GM12878 (cell line): ENCODE results near the gene CDYL2. TPM values are rescaled to one million over a fixed set of nuclear protein-coding genes. Genes with fewer than 3 reads are reported as not detected.

Source experiments
- ATAC-seq: fragments of 200-7000 bp; cut with Tn5 transposase; 3 replicates; pipeline ENCODE4 v1.9.1; 2020; ENCODE audit warnings: mild to moderate bottlenecking, moderate library complexity
- BruUV-seq: library from RNA; stranded (reverse); fragments of 400-500 nt; replicated peaks from 2 replicates; lab custom pipeline; 2021; lab: Mats Ljungman, UMichigan
- CTCF ChIA-PET: fragments of 300-600 bp; sonication (Branson Sonifier 250); formaldehyde crosslinking; extraction: SDS; loops from one replicate; lab custom pipeline; 2021; ENCODE audit warnings: inconsistent platforms; lab: Yijun Ruan, JAX
- POLR2A ChIA-PET: fragments of 350-600 bp; formaldehyde crosslinking; extraction: SDS; loops from one replicate; lab custom pipeline; 2021; ENCODE audit warnings: inconsistent platforms; lab: Charles Lee
- RAD21 ChIA-PET: fragments of 300-600 bp; sonication (Branson Sonifier 250); formaldehyde crosslinking; loops from one replicate; lab custom pipeline; 2023; ENCODE audit warnings: antibody characterized with exemption; ENCODE audit not compliant: unreplicated experiment; lab: Charles Lee
- SMC1A ChIA-PET: fragments of 300-600 bp; sonication (Branson Sonifier 250); formaldehyde crosslinking; loops from one replicate; lab custom pipeline; 2023; ENCODE audit not compliant: unreplicated experiment, uncharacterized antibody; lab: Charles Lee
- DNase-seq: peaks from one replicate; pipeline ENCODE4 v3.0.0-alpha.2; 2011; ENCODE audit warnings: low read depth, low spot score
- FAIRE-seq: peaks from 3 replicates; lab custom pipeline; 2011; peaks lifted over from hg19 to GRCh38; lab: Jason Lieb, UNC
- H2AFZ ChIP-seq: 2 replicates; pipeline ENCODE4 v1.6.0; 2011; ENCODE audit warnings: low read depth, low read length, control low read depth; ENCODE audit not compliant: control insufficient read depth
- H3K27ac ChIP-seq: 2 replicates; pipeline ENCODE4 v1.5.1; 2011; ENCODE audit warnings: control low read depth; ENCODE audit not compliant: control insufficient read depth, insufficient read depth
- H3K27me3 ChIP-seq, 2 experiments: replicated peaks in 1 of 2; 2 replicates each; pipeline versions ENCODE4 v1.6.0 to v1.6.1; 2011; ENCODE audit warnings: low read length in 1 of 2; ENCODE audit not compliant: control insufficient read depth in 2 of 2, insufficient read depth in 2 of 2
- H3K36me3 ChIP-seq, 2 experiments: 2 replicates each; pipeline ENCODE4 v1.5.1; 2011; ENCODE audit warnings: low read length in 1 of 2; ENCODE audit not compliant: control insufficient read depth in 2 of 2, insufficient read depth in 2 of 2
- H3K4me1 ChIP-seq: 2 replicates; pipeline ENCODE4 v1.6.1; 2011; ENCODE audit warnings: mild to moderate bottlenecking, low read length, moderate library complexity, mixed read lengths; ENCODE audit not compliant: control insufficient read depth, insufficient read depth
- H3K4me2 ChIP-seq: 2 replicates; pipeline ENCODE4 v1.6.0; 2011; ENCODE audit warnings: control low read depth; ENCODE audit not compliant: control insufficient read depth, insufficient read depth
- H3K4me3 ChIP-seq: fragments of 200-600 bp; sonication (generic); 2 replicates; pipeline ENCODE4 v1.5.1; 2016
- H3K79me2 ChIP-seq: 2 replicates; pipeline ENCODE4 v1.6.0; 2011; ENCODE audit warnings: low read length; ENCODE audit not compliant: control insufficient read depth, insufficient read depth
- H3K9ac ChIP-seq: 2 replicates; pipeline ENCODE4 v1.8.0; 2011; ENCODE audit warnings: low read length, control low read depth, mixed read lengths; ENCODE audit not compliant: control insufficient read depth, insufficient read depth
- H3K9me3 ChIP-seq: replicated peaks from 3 replicates; pipeline ENCODE4 v1.5.1; 2011; ENCODE audit warnings: mild to moderate bottlenecking, low read length; ENCODE audit not compliant: control insufficient read depth, insufficient read depth
- H4K20me1 ChIP-seq: 2 replicates; pipeline ENCODE4 v1.6.0; 2011; ENCODE audit not compliant: control insufficient read depth, insufficient read depth
- EP300 ChIP-seq, 2 experiments: fragments of 150-350 bp in 1 of 2; IDR thresholded peaks; 2 replicates each; pipeline ENCODE4 v1.6.1; 2011 to 2012; ENCODE audit warnings: low read depth in 2 of 2, low read length in 2 of 2, borderline replicate concordance in 1 of 2, improper control_type of control experiment in 1 of 2, inconsistent platforms in 1 of 2; ENCODE audit not compliant: control insufficient read depth in 1 of 2
- IRF4 ChIP-seq: IDR thresholded peaks from 2 replicates; pipeline ENCODE4 v1.6.1; 2011; ENCODE audit warnings: low read depth, low read length
- JUND ChIP-seq: IDR thresholded peaks from 2 replicates; pipeline ENCODE4 v1.6.1; 2012; ENCODE audit warnings: low read depth, mild to moderate bottlenecking, low read length, improper control_type of control experiment, moderate library complexity
- MEF2B ChIP-seq: fragments of 450-650 bp; IDR thresholded peaks from 2 replicates; pipeline ENCODE4 v1.6.1; 2018; ENCODE audit warnings: mild to moderate bottlenecking, moderate library complexity; ENCODE audit not compliant: partially characterized antibody, poor library complexity, severe bottlenecking
- PAX8 ChIP-seq: fragments of 450-650 bp; IDR thresholded peaks from 2 replicates; pipeline ENCODE4 v1.6.1; 2017; ENCODE audit warnings: mild to moderate bottlenecking, moderate library complexity
- SMAD5 ChIP-seq: IDR thresholded peaks from 2 replicates; pipeline ENCODE4 v1.6.1; 2016; ENCODE audit warnings: antibody characterized with exemption, low read depth
- SMC3 ChIP-seq: IDR thresholded peaks from 2 replicates; pipeline ENCODE4 v1.6.1; 2011; ENCODE audit warnings: low read length, improper control_type of control experiment, borderline replicate concordance
- TCF7 ChIP-seq: IDR thresholded peaks from 2 replicates; pipeline ENCODE4 v1.6.1; 2014; ENCODE audit warnings: antibody characterized with exemption, borderline replicate concordance
- ZNF274 ChIP-seq: IDR thresholded peaks from one replicate; pipeline ENCODE4 v1.8.0; 2011; ENCODE audit not compliant: insufficient read length, insufficient read depth
- WGBS: methylation state at CpG from one replicate; pipeline ENCODE4 v1.1.6; 2016; ENCODE audit warnings: low lambda C conversion rate; ENCODE audit not compliant: insufficient replicate concordance, insufficient coverage; ENCODE audit errors: missing lambda C conversion rate; 5-methylcytosine and 5-hydroxymethylcytosine counted together
- in situ Hi-C: fragments of 300-500 bp; cut with MboI; formaldehyde crosslinking; loops from 9 replicates; pipeline ENCODE4 v1.14.3; 2018; ENCODE audit warnings: mixed read lengths
- intact Hi-C: fragments of 100-400 bp; cut with micrococcal nuclease; formaldehyde crosslinking; loops from one replicate; pipeline ENCODE4 v1.14.2; 2022; ENCODE audit not compliant: unreplicated experiment
- polyA plus RNA-seq, 11 experiments: library from polyadenylated mRNA; depleted of rRNA in 4 of 11; unstranded in 6 of 11; stranded (reverse) in 5 of 11; fragments of >200 nt; fragmentation: Nextera tagmentation in 4 of 11; fragmentation: Illumina TruSeq in 1 of 11; extraction: Ambion mirVana in 4 of 11; extraction: Trizol in 1 of 11; gene quantifications; 1 replicate in 1 of 11; 2 replicates in 10 of 11; pipeline versions ENCODE4 v1.2.1 to v1.2.3, GENCODE V29; 2011 to 2016; ENCODE audit warnings: inconsistent platforms in 2 of 11, missing spikeins in 2 of 11, low read depth in 1 of 11
- total RNA-seq, 4 experiments: library from RNA; depleted of rRNA in 3 of 4; stranded (reverse); fragments of >200 nt in 3 of 4; fragmentation: Illumina TruSeq in 1 of 4; extraction: Trizol in 1 of 4; gene quantifications; 2 replicates each; pipeline versions ENCODE4 v1.2.1 to v1.2.3, GENCODE V29; 2013 to 2021
- TF ChIP-seq, protein P1 (sequence below): fragments of 450-650 bp; formaldehyde crosslinking; IDR thresholded peaks from 2 replicates; pipeline ENCODE4 v1.4.0; 2020; ENCODE audit warnings: mild to moderate bottlenecking, moderate library complexity
- TF ChIP-seq, protein P2 (sequence below), 3 experiments: IDR thresholded peaks in 2 of 3; conservative IDR thresholded peaks in 1 of 3; 2 replicates each; pipeline ENCODE4 v1.5.1; 2011; ENCODE audit warnings: low read depth in 3 of 3, low read length in 3 of 3, mild to moderate bottlenecking in 3 of 3, control low read depth in 2 of 3, moderate library complexity in 2 of 3, inconsistent platforms in 1 of 3, mixed read lengths in 1 of 3; ENCODE audit not compliant: control insufficient read depth in 2 of 3, insufficient read depth in 1 of 3; ENCODE audit errors: extremely low read depth in 1 of 3
- TF ChIP-seq, protein P3 (sequence below): fragments of 150-350 bp; IDR thresholded peaks from 2 replicates; pipeline ENCODE4 v1.6.1; 2014; ENCODE audit warnings: mild to moderate bottlenecking, low read depth, low read length

The CDYL2 gene
- total and polyA plus RNA-seq, 10 of the 15 experiments (the other 5 are each of a cell fraction or from before 2014, with no cell fraction given), result 0.27 to 22.9 (median 3.9) TPM

DNA sequence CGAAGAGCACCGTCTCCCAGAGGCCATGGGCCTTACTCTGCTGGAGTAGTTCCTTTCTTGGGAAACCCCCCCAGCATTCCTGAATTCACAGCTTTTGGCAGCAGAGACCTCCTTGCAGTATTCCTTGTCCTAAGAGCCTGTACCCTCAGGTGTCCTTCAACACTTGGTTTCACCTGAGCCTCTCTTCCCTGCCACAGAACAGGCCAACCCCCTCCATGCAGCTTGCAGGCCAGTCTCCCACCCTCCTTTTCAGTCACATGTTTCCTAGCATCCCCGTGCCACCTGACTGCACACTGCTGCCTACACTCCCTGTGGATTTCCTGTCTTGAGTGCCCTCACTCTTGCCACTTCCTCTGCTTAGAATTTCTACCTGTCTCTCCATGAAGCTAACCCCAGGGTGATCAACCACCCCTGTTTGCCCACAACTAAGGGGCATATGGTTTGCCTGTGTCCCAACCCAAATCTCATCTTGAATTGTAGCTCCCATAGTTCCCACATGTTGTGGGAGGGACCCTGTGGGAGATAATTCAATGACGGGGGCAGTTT, 198.1 kb downstream of the CDYL2 start:
- SMC1A ChIA-PET, result no interaction called here
- FAIRE-seq, result no peak
- TF ChIP-seq ZNF274 (no peak), IRF4 (no peak), SMAD5 (no peak), MEF2B (no peak), EP300 (IDR thresholded peaks at IDR 0.05; ENCODE audit: borderline replicate concordance in 1 of 2, control insufficient read depth in 1 of 2, low read depth in 2 of 2, low read length in 2 of 2) (no peak), TCF7 (no peak), SMC3 (no peak), JUND (no peak), PAX8 (no peak)
- TF ChIP-seq, protein P1, sequence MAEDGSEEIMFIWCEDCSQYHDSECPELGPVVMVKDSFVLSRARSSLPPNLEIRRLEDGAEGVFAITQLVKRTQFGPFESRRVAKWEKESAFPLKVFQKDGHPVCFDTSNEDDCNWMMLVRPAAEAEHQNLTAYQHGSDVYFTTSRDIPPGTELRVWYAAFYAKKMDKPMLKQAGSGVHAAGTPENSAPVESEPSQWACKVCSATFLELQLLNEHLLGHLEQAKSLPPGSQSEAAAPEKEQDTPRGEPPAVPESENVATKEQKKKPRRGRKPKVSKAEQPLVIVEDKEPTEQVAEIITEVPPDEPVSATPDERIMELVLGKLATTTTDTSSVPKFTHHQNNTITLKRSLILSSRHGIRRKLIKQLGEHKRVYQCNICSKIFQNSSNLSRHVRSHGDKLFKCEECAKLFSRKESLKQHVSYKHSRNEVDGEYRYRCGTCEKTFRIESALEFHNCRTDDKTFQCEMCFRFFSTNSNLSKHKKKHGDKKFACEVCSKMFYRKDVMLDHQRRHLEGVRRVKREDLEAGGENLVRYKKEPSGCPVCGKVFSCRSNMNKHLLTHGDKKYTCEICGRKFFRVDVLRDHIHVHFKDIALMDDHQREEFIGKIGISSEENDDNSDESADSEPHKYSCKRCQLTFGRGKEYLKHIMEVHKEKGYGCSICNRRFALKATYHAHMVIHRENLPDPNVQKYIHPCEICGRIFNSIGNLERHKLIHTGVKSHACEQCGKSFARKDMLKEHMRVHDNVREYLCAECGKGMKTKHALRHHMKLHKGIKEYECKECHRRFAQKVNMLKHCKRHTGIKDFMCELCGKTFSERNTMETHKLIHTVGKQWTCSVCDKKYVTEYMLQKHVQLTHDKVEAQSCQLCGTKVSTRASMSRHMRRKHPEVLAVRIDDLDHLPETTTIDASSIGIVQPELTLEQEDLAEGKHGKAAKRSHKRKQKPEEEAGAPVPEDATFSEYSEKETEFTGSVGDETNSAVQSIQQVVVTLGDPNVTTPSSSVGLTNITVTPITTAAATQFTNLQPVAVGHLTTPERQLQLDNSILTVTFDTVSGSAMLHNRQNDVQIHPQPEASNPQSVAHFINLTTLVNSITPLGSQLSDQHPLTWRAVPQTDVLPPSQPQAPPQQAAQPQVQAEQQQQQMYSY (CRISPR knock-in tag), result no peak
- TF ChIP-seq, protein P2, sequence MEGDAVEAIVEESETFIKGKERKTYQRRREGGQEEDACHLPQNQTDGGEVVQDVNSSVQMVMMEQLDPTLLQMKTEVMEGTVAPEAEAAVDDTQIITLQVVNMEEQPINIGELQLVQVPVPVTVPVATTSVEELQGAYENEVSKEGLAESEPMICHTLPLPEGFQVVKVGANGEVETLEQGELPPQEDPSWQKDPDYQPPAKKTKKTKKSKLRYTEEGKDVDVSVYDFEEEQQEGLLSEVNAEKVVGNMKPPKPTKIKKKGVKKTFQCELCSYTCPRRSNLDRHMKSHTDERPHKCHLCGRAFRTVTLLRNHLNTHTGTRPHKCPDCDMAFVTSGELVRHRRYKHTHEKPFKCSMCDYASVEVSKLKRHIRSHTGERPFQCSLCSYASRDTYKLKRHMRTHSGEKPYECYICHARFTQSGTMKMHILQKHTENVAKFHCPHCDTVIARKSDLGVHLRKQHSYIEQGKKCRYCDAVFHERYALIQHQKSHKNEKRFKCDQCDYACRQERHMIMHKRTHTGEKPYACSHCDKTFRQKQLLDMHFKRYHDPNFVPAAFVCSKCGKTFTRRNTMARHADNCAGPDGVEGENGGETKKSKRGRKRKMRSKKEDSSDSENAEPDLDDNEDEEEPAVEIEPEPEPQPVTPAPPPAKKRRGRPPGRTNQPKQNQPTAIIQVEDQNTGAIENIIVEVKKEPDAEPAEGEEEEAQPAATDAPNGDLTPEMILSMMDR (IDR thresholded peaks at IDR 0.05 in 2 of 3, conservative IDR thresholded peaks at IDR 0.05 in 1 of 3; ENCODE audit: control insufficient read depth in 2 of 3, extremely low read depth in 1 of 3, insufficient read depth in 1 of 3, low read depth in 3 of 3, low read length in 3 of 3), result no peak
- TF ChIP-seq, protein P3, sequence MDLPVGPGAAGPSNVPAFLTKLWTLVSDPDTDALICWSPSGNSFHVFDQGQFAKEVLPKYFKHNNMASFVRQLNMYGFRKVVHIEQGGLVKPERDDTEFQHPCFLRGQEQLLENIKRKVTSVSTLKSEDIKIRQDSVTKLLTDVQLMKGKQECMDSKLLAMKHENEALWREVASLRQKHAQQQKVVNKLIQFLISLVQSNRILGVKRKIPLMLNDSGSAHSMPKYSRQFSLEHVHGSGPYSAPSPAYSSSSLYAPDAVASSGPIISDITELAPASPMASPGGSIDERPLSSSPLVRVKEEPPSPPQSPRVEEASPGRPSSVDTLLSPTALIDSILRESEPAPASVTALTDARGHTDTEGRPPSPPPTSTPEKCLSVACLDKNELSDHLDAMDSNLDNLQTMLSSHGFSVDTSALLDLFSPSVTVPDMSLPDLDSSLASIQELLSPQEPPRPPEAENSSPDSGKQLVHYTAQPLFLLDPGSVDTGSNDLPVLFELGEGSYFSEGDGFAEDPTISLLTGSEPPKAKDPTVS, result no peak

More for the DNA sequence above, 198.1 kb downstream of the CDYL2 start:
- no peak overlapping the region for H2AFZ ChIP-seq
- DNase-seq (no peak), ATAC-seq (no peak)
- ChIA-PET POLR2A (no interaction called here), CTCF (no interaction called here), RAD21 (no interaction called here)
- no peak overlapping the region for H3K4me2 ChIP-seq
- no peaks in the 10 kb centered on the region for H4K20me1 ChIP-seq
- H3K27me3 ChIP-seq, result no peaks in the 10 kb centered on the region
- H3K9ac ChIP-seq, result no peak overlapping the region
- no peak overlapping the region for H3K27ac ChIP-seq
- no TSS peak for BruUV-seq
- H3K4me3 ChIP-seq, result no peak overlapping the region
- H3K9me3 ChIP-seq, result peaks cover 2% of the 10 kb centered on the region; the same call in 1 of the 3 replicates
- in situ Hi-C loops, result no loop called here
- intact Hi-C loops, result no loop called here
- no peaks in the 10 kb centered on the region for H3K79me2 ChIP-seq
- H3K36me3 ChIP-seq, result no peaks in the 10 kb centered on the region
- no peaks in the 10 kb centered on the region for H3K4me1 ChIP-seq
- WGBS, result 53% methylated on average over 4 of the region's 4 CpGs
